GM10248 (cell line): ENCODE measurements around the gene CHN1.
A peak's percentile ranks its signal among the peaks of the same experiment; 100 is the strongest.

ENCODE experiments used
- CTCF ChIA-PET: fragments of 300-600 bp; sonication (Branson Sonifier 250); formaldehyde crosslinking; extraction: SDS; loops from one replicate; lab custom pipeline; 2021; ENCODE audit warnings: antibody characterized with exemption; lab: Yijun Ruan, JAX
- POLR2A ChIA-PET: fragments of 350-650 bp; sonication (Branson Sonifier 250); formaldehyde crosslinking; extraction: SDS; loops from one replicate; lab custom pipeline; 2020; ENCODE audit warnings: antibody characterized with exemption; lab: Yijun Ruan, JAX
- DNase-seq: peaks from one replicate; pipeline ENCODE4 v3.0.0; 2012; ENCODE audit errors: extremely low spot score
- TF ChIP-seq, protein P1 (sequence below): IDR thresholded peaks from 2 replicates; pipeline ENCODE4 v1.5.1; 2012; ENCODE audit warnings: mild to moderate bottlenecking, low read depth; ENCODE audit errors: extremely low read depth, missing control alignments, control extremely low read depth

The CHN1 gene

DNA sequence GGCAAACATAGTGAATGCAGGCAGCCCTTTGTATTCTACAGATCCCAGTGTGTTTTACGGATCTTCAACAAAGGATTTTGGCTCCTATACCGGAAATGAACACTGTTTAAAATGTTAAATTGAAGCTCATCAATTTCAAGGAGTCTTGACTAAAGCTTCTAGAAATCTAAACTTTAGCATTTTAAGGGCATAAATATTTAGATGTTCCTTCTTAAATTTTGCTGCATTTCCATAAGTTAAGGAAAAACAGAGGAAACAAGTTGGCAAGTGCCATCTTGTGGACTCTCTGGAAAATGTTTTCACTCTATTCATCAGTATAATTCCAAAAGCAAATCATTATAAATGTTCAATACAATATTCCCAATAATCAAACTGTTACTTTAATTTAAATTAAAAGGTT is 19.6 kb downstream of the CHN1 start:
- no peak for DNase-seq
- ChIA-PET POLR2A (no interaction called here), CTCF (interaction anchor here (1.3 to 2.9 kb wide), 4 partner anchors 13 to 287 kb away, joined by 3 to 9 read pairs (median 4); partner anchors contain the start of gene CHN1)
- TF ChIP-seq, protein P1, sequence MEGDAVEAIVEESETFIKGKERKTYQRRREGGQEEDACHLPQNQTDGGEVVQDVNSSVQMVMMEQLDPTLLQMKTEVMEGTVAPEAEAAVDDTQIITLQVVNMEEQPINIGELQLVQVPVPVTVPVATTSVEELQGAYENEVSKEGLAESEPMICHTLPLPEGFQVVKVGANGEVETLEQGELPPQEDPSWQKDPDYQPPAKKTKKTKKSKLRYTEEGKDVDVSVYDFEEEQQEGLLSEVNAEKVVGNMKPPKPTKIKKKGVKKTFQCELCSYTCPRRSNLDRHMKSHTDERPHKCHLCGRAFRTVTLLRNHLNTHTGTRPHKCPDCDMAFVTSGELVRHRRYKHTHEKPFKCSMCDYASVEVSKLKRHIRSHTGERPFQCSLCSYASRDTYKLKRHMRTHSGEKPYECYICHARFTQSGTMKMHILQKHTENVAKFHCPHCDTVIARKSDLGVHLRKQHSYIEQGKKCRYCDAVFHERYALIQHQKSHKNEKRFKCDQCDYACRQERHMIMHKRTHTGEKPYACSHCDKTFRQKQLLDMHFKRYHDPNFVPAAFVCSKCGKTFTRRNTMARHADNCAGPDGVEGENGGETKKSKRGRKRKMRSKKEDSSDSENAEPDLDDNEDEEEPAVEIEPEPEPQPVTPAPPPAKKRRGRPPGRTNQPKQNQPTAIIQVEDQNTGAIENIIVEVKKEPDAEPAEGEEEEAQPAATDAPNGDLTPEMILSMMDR = peak; percentile 18

DNA sequence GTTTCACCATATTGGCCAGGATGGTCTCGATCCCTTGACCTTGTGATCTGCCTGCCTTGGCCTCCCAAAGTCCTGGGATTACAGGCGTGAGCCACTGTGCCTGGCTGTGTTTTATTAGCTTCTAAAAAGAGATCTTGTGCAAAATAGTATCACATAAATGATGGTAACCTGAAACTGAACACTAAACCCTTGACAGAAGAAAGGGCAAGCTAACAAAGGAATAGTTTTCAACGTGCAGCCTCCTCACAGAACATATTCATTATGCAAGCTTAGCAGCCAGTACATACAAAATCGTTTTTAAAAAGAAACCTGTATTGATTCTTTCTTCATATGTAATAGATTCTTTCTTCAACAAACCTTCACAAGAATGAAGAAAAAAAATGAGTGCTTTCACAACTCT is 20.6 kb downstream of the CHN1 start:
- TF ChIP-seq, protein P1 = no peak
- POLR2A ChIA-PET = no interaction called here
- DNase-seq = no peak
- CTCF ChIA-PET = interaction anchor here (1.3 to 2.9 kb wide), 6 partner anchors 10 to 289 kb away, joined by 3 to 9 read pairs (median 4); partner anchors contain the start of gene CHN1

DNA sequence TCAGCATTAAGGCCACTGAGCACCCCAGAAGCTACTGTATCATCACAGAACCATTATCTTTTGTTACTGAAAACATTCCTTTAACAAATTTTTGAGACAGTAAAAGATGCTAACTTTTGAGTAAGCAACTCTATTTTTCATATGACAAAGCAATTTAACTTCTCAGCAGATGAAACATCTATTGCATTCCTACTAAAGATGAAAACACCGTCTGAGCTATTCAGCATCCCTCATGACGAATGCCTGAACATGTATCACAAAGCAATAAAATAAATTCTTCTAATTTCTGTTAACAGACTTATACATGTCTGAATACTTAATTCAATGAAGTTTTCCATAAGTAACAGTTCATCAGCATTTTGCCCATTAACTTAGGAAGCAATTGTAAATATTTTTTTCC is 23.9 kb downstream of the CHN1 start:
- POLR2A ChIA-PET = no interaction called here

DNA sequence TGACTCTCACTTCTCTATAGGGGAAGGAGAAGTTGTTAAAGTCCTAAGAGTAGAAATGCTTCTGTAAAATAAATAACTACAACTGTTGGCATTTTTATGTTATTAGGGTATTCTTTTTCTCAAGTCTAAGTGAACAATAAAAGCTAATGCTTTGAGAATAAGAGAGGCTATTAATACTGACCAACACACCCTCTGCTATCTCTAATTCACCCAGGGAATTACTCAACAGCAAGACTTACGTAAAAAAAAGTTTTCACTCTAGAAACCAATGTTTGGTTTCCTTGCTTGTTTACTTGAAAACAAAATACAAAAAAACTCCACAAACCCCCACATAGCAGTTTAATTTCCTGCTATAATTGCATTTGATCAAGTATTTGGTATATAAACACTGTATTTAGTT is 25.2 kb downstream of the CHN1 start:
- TF ChIP-seq, protein P1 = no peak
- DNase-seq = no peak
- CTCF ChIA-PET = interaction anchor here (1.2 kb wide), 1 partner anchor 12 kb away, joined by 3 read pairs; no protein-coding TSS in a partner anchor
- POLR2A ChIA-PET = no interaction called here

More for the DNA sequence above, 23.9 kb downstream of the CHN1 start:
- TF ChIP-seq, protein P1 = no peak
- no peak for DNase-seq
- CTCF ChIA-PET = interaction anchor here (1.2 kb wide), 1 partner anchor 10 kb away, joined by 3 read pairs; no protein-coding TSS in a partner anchor

DNA sequence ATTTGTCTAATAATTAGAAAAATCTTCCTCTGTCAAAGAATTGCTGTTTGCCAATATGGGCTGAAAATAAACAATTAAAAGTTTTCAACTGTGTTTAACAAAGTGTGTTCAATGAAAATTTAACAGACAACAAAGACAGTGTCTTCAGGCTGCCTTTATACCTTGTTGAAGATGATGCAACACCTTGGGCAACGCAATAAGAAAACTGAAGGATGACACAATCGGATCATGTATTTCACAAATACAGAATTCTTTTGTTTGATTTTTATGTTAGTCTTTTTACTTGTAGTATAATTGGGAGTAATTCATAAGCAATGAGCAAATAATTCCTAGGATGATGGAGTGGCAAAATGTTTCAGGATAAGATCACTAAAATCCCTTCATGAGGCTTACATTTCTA is 27.8 kb downstream of the CHN1 start:
- CTCF ChIA-PET = no interaction called here
- POLR2A ChIA-PET = no interaction called here
- no peak for DNase-seq
- TF ChIP-seq, protein P1 = no peak

DNA sequence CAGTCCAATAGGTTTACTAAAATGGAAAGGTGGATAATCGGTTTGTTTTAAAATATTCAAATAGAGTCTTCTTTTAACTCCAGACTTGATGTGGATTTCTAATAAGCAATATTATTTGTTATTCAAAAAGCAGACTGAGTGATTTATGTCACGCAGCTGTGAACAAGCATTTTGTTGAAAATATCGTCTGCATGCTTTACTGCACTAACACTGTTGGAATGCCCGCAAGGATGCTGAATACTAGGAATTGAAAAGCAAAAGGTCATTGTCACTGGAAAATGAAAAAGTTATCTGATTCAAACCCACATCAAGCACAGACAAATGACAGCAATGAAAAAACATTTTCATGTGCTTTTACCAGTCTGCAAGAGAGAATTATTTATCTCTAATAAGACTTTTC is 31.1 kb downstream of the CHN1 start:
- CTCF ChIA-PET = no interaction called here
- TF ChIP-seq, protein P1 = no peak
- no peak for DNase-seq
- POLR2A ChIA-PET = no interaction called here

DNA sequence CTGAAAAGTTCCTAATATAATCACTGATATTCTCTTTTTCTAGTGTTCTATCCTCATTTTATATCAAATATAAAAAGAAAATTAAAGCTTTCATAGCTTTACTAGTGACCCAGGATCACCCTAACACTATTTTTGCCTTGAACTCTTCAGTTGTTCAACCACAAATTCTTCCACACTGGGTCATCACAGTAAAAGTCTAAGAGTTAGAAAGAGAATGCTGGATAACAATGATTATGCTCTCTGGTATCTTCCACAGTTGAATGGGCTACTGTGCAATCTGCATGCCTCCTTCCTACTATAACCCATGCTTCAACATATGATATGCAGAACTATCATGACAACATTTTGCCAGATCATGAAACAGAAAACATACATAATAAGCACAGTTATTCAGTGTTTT is 32.3 kb downstream of the CHN1 start:
- POLR2A ChIA-PET = no interaction called here

More for the DNA sequence above, 32.3 kb downstream of the CHN1 start:
- no peak for DNase-seq
- TF ChIP-seq, protein P1 = no peak
- CTCF ChIA-PET = interaction anchor here (1.2 to 1.6 kb wide), 2 partner anchors 12 to 13 kb away, joined by 4 to 8 read pairs; no protein-coding TSS in a partner anchor
